ENCODE measurements around the gene PTPN2.

GRCh38 chr18:12750076-12750714 is 133.8 kb downstream of the PTPN2 start:
- TF ChIP-seq, protein P1, sequence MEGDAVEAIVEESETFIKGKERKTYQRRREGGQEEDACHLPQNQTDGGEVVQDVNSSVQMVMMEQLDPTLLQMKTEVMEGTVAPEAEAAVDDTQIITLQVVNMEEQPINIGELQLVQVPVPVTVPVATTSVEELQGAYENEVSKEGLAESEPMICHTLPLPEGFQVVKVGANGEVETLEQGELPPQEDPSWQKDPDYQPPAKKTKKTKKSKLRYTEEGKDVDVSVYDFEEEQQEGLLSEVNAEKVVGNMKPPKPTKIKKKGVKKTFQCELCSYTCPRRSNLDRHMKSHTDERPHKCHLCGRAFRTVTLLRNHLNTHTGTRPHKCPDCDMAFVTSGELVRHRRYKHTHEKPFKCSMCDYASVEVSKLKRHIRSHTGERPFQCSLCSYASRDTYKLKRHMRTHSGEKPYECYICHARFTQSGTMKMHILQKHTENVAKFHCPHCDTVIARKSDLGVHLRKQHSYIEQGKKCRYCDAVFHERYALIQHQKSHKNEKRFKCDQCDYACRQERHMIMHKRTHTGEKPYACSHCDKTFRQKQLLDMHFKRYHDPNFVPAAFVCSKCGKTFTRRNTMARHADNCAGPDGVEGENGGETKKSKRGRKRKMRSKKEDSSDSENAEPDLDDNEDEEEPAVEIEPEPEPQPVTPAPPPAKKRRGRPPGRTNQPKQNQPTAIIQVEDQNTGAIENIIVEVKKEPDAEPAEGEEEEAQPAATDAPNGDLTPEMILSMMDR (IDR thresholded peaks at IDR 0.05) = no peak
- TF ChIP-seq POLR2A (IDR thresholded peaks at IDR 0.05) = no peak

Measured in heart left ventricle (tissue), 13 donors.